ENCODE results near the gene NISCH.
A peak's percentile ranks its signal among the peaks of the same experiment; 100 is the strongest.

NISCH gene

DNA sequence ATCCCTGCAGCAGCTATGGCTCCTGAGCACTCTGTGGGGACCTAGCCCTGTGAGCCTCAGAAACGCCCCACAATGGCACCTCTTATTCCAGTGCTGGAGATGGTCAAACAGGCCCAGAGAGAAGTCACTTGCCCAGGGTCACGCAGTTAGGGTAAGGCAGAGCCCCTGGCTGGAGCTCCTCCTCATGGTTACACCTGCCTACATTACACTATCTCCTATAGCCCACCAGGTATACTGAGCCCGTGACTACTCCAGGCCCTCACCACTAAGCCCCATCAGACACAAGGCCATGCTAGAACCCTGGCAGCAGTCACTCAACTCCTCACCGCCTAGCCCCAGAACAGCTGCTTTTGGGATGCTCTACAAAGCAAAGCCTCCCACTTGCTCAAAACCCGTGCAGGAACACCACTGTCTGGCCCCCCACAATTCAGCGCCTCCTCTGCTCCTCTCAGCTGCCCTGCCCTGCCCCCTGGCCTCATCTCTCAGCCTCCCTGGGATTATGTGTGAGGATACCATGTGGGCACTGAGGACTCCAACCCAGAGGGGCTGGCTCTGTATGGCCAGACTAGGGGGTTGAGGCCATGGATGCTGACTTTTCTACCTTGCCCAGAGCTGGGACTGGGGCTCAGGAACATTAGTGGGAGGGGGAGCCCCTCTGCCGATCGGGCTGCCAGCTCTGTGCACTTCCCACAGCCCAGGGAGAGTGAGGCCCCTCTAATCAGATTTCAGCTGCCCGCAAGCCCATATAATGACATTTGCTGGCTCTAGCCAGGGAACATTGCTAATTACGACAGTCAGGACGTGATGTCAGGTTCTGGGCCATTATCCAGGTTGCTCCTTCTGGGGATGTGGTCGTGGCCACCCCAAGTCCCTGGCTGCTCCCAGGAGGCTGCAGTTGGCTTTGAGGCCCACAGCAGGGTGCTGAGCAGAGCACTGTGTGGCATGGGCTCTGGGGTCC is 74.3 kb downstream of the NISCH start:
- TF ChIP-seq, protein P1, sequence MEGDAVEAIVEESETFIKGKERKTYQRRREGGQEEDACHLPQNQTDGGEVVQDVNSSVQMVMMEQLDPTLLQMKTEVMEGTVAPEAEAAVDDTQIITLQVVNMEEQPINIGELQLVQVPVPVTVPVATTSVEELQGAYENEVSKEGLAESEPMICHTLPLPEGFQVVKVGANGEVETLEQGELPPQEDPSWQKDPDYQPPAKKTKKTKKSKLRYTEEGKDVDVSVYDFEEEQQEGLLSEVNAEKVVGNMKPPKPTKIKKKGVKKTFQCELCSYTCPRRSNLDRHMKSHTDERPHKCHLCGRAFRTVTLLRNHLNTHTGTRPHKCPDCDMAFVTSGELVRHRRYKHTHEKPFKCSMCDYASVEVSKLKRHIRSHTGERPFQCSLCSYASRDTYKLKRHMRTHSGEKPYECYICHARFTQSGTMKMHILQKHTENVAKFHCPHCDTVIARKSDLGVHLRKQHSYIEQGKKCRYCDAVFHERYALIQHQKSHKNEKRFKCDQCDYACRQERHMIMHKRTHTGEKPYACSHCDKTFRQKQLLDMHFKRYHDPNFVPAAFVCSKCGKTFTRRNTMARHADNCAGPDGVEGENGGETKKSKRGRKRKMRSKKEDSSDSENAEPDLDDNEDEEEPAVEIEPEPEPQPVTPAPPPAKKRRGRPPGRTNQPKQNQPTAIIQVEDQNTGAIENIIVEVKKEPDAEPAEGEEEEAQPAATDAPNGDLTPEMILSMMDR (IDR thresholded peaks at IDR 0.05; ENCODE audit: borderline replicate concordance, control extremely low read depth, extremely low read depth, insufficient read depth, missing control alignments), result no peak
- DNase-seq (ENCODE audit: low spot score), result no peak
- in situ Hi-C loops (cut with MboI; ENCODE audit: low sequenced_read_pairs, unreplicated experiment), result no loop called here

DNA sequence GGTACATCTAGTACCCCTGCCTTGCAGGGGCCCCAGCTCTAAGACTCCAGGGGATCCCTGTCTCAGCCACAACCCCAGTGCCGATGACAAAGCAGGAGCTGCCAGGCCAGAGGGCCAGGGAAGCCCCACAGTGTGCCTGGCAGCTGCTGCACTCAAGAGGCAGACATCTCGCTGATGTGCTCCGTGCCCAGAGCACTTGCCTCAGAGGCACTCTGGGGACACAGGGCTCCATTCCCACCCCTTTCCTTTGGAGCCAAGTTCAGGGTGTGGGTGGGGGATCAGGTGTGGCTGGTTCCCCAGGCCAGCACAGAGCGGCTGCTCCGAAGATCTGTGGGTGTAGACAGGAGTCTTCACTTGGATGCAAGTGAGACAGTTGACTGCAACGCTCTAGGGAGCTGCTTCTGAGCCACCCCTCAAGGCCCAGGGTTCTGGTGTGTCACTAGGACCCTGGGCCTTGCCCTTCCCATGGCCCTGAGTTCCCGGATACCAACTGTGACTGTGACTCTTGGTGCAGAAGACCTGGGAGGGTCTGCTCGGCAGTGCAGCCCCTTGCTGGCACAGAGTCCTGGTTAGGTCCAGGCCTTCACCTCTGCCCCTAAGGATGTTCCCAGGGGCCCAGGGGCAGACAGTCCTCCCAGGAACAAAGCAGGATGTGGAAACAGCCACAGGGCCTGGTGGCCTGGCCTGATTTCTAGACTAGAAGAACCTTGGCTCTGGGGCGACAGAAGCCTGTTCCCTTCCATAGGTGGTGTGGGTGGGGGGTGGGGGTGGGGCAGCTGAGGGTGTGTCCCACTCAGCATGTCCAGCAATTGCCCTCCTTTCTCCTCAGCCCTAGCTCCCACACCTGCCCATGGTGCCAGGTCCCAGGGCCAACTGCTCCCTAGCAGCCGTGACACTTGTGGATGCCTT is 75.8 kb downstream of the NISCH start:
- DNase-seq (ENCODE audit: low spot score), result no peak
- TF ChIP-seq, protein P1 (IDR thresholded peaks at IDR 0.05; ENCODE audit: borderline replicate concordance, control extremely low read depth, extremely low read depth, insufficient read depth, missing control alignments), result no peak
- in situ Hi-C loops (cut with MboI; ENCODE audit: low sequenced_read_pairs, unreplicated experiment), result no loop called here

- DNase-seq (ENCODE audit: low spot score), result no peak
- in situ Hi-C loops (cut with MboI; ENCODE audit: low sequenced_read_pairs, unreplicated experiment), result no loop called here
These were observed 76.6 kb downstream of the NISCH start for GRCh38 chr3:52531860-52532516.

DNA sequence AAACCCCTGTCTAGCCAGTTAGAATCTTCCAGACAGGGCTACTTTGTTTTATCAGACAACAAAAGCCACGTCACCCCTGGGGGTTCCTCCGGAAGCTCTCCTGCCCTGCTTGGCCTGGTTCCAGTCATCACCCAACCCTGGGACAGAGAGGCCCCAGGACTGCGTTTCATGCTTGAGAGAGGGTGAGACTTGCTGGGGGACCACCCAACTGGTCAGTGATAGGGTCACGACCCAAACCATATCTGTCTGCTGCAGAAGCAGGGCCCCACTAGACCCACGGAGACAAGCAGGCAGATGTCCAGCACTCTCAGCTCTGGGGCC is 77.1 kb downstream of the NISCH start:
- in situ Hi-C loops (cut with MboI; ENCODE audit: low sequenced_read_pairs, unreplicated experiment), result no loop called here
- peak; percentile 58 for DNase-seq (ENCODE audit: low spot score)
- TF ChIP-seq, protein P1 (IDR thresholded peaks at IDR 0.05; ENCODE audit: borderline replicate concordance, control extremely low read depth, extremely low read depth, insufficient read depth, missing control alignments), result no peak

More at GRCh38 chr3:52531860-52532516, 76.6 kb downstream of the NISCH start:
- TF ChIP-seq, protein P1 (IDR thresholded peaks at IDR 0.05; ENCODE audit: borderline replicate concordance, control extremely low read depth, extremely low read depth, insufficient read depth, missing control alignments), result no peak

- in situ Hi-C loops (cut with MboI; ENCODE audit: low sequenced_read_pairs, unreplicated experiment), result no loop called here
- peak; percentile 71 for DNase-seq (ENCODE audit: low spot score)
- TF ChIP-seq, protein P1 (IDR thresholded peaks at IDR 0.05; ENCODE audit: borderline replicate concordance, control extremely low read depth, extremely low read depth, insufficient read depth, missing control alignments), result no peak
These were observed 77.6 kb downstream of the NISCH start for GRCh38 chr3:52532838-52533622.
